GM10266 (cell line): ENCODE results near the gene ERBB4.
"Not testable (repeated sequence)": the region's sequence is repeated elsewhere in the genome, so short reads cannot be mapped to it uniquely, and the experiment has no call there.

Experiments
- DNase-seq: peaks from one replicate; pipeline ENCODE4 v3.0.0; 2012; ENCODE audit errors: extremely low spot score
- CTCF ChIP-seq: IDR thresholded peaks from 2 replicates; pipeline ENCODE4 v1.5.1; 2012; ENCODE audit warnings: mild to moderate bottlenecking, low read depth; ENCODE audit not compliant: control insufficient read depth, insufficient read depth; ENCODE audit errors: missing control alignments

Gene ERBB4

GRCh38 chr2:212197776-212198175 is 340.8 kb downstream of the ERBB4 start:
- no peak for TF ChIP-seq CTCF
- DNase-seq = no peak

- no peak for TF ChIP-seq CTCF
- no peak for DNase-seq
Measured at GRCh38 chr2:212195626-212196025, 343.0 kb downstream of the ERBB4 start.

- no peak for TF ChIP-seq CTCF
Measured at GRCh38 chr2:212194396-212194795, 344.2 kb downstream of the ERBB4 start.

GRCh38 chr2:212193803-212194202 is 344.8 kb downstream of the ERBB4 start:
- no peak for DNase-seq
- no peak for TF ChIP-seq CTCF

More at GRCh38 chr2:212194396-212194795, 344.2 kb downstream of the ERBB4 start:
- no peak for DNase-seq

- no peak for DNase-seq
- no peak for TF ChIP-seq CTCF
Measured at GRCh38 chr2:212193056-212193455, 345.5 kb downstream of the ERBB4 start.

GRCh38 chr2:212191438-212191837 is 347.2 kb downstream of the ERBB4 start:
- DNase-seq = not testable (repeated sequence)

GRCh38 chr2:212186166-212186565 is 352.4 kb downstream of the ERBB4 start:
- no peak for DNase-seq
- no peak for TF ChIP-seq CTCF

- no peak for DNase-seq
- no peak for TF ChIP-seq CTCF
Measured at GRCh38 chr2:212181646-212182045, 357.0 kb downstream of the ERBB4 start.
